ENCODE results near the gene PRIM1. TPM values are rescaled to one million over a fixed set of nuclear protein-coding genes. Genes with fewer than 3 reads are reported as not detected.

The PRIM1 gene
- total RNA-seq, 2 donors from 2014 or later = 2.2 to 2.6 TPM

DNA sequence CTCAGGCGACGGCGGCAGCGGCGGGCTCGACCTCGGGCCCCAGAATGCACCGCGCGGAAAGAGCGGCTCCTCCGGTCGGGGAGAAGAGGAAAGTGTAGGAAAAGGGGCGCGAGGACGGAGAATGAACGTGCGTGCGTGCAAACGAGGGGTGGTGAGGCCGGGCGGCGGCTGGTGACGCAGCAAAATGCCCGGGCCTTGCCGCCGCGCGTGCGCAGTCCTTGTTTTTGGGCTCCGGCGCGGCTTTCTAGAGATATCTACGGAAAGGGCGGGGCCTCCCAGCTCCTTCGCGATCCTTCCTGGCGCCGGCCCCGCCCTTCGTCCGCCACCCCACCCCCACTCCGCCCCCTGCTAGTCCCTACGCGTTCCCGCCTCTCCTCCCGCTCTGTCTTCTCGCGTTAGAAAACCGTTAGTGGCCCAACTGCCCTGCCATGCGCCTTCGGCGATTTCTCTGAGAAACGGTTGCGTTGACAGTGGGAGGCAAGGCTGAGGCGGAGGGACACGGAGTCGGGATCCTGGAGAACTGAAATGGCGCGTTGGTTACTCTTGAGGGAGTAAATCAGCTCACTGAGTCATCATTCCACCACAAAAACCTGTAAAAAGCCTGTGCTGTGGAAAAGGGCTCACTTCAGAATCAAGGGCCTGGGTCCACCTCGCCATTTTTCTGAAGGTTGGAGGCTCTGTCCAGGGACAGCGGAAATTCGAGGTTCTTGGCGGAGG is 63.8 kb downstream of the PRIM1 start, which contains the start of gene PTGES3:
Gene PTGES3, minus strand, starts transcription at position 156 of the 717 bp plus-strand sequence. CDS start 285 bp downstream, outside the sequence.
- Histone ChIP-seq H3K9me3 (no peaks in the 10 kb centered on the region), H3K27me3 (no peaks in the 10 kb centered on the region), H3K27ac (peak within 1 kb of the TSS; percentile 99 to 100), H3K4me3 (peak within 1 kb of the TSS; percentile 88), H3K4me1 (peaks cover 0 to 31% of the 10 kb centered on the region in 2 donors), H3K36me3 (no peaks in the 10 kb centered on the region)
- TF ChIP-seq, protein P1, sequence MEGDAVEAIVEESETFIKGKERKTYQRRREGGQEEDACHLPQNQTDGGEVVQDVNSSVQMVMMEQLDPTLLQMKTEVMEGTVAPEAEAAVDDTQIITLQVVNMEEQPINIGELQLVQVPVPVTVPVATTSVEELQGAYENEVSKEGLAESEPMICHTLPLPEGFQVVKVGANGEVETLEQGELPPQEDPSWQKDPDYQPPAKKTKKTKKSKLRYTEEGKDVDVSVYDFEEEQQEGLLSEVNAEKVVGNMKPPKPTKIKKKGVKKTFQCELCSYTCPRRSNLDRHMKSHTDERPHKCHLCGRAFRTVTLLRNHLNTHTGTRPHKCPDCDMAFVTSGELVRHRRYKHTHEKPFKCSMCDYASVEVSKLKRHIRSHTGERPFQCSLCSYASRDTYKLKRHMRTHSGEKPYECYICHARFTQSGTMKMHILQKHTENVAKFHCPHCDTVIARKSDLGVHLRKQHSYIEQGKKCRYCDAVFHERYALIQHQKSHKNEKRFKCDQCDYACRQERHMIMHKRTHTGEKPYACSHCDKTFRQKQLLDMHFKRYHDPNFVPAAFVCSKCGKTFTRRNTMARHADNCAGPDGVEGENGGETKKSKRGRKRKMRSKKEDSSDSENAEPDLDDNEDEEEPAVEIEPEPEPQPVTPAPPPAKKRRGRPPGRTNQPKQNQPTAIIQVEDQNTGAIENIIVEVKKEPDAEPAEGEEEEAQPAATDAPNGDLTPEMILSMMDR (IDR thresholded peaks at IDR 0.05) = no peak
- DNase-seq (ENCODE audit: low spot score) = peak; percentile 97

DNA sequence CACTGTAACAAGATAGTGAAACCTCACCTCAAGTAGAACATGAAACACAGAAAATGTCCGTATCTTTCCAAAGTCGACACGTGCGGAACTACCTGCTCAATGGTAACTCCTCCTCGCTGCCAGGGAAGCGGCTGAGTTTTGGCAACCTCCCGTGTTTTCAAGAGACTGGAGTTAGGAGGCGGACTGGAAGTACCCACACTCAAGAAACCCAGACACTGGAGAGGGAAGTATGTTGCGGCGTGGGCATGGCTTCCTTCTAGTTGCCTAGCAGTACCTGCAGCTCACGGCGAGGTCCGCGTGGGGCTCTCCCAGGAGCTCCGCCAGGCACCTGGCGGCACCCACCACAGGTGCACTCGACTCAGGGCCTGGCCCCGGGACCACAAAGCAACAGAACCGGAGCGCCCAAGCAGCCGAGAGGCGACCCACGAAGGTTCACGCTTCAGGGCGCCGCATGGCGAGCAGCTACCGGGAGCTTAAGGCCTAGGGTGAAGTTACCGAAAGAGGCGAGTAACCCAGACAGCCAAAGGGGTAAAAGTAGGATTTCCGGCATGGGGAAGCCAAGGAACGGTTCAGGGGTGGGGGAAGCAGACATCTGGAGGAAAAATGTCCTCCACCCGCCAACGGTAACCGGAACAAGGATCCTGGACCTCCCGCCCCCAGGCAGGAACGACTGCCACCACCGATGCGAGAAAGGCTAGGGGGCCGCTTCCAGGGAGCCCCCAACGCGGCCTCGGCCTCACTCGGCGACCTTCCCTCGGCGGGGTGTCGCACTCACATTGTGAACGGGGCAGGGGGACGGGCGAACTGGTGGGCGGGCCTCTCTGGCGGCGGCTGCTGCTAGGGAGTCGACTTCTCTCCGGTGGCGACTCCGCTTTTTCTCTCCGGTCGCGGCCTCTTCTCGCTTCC is 64.6 kb downstream of the PRIM1 start:
- H3K4me1 ChIP-seq = peaks cover 0 to 38% of the 10 kb centered on the region in 2 donors
- peak overlapping the region; percentile 99 to 100 for H3K27ac ChIP-seq
- DNase-seq (ENCODE audit: low spot score) = peak; percentile 71

DNA sequence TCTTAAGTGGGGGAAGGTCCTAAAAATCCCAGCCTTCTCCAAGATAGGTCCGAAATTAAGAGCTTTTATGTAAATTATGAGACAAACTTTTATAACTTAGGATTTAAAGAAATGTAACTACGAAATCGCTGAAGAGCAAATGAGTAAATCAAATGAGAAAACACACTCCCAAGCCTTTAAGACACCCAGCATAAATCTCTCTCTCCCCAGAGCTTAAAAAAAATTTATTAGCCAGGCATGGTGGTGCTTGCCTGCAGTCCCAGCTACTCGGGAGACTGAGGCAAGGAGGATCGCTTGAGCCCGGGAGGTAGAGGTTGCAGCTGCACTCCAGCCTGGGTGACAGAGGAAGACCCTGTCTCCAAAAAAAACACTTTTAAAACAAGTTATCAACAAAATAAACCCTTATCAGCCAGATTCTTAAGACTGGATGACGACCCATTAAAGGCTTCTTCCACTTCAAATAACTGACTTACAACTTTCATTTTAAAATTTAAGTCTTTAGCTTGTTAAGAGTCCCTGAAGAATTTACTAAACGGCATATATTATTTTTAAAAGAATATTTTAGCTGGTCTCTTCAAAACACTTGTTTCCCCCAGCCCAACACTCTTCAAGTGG is 67.3 kb downstream of the PRIM1 start:
- Histone ChIP-seq H3K27ac (peak overlapping the region; percentile 18 to 53), H3K9me3 (no peaks in the 10 kb centered on the region), H3K27me3 (no peaks in the 10 kb centered on the region), H3K4me1 (peaks cover 0 to 53% of the 10 kb centered on the region in 2 donors), H3K4me3 (peak overlapping the region; percentile 7 to 10), H3K36me3 (peaks cover 4% of the 10 kb centered on the region)
- peak; percentile 9 for DNase-seq (ENCODE audit: low spot score)
- TF ChIP-seq, protein P1 (IDR thresholded peaks at IDR 0.05) = no peak

More for the DNA sequence above, 64.6 kb downstream of the PRIM1 start:
- Histone ChIP-seq H3K9me3 (no peaks in the 10 kb centered on the region), H3K27me3 (no peaks in the 10 kb centered on the region), H3K4me3 (peak overlapping the region; percentile 88), H3K36me3 (no peaks in the 10 kb centered on the region)
- TF ChIP-seq, protein P1 (IDR thresholded peaks at IDR 0.05) = no peak

DNA sequence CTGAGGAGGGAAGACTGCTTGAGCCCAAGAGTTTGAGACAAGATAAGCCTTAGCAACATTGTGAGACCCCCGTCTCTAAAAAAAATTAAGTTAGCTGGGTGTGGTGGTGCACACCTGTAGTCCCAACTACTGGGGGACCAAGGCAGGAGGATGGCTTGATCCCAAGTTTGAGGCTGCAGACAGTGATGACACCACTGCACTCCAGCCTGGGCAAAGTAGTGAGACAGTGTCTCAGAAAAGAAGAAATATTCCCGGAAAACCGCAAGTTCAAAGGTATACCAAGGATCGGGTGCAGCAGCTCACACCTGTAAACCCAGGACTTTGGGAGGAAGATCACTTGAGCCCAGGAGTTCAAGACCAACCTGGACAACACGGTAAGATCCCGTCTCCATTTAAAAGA is 69.8 kb downstream of the PRIM1 start:
- H3K9me3 ChIP-seq = no peaks in the 10 kb centered on the region
- H3K27me3 ChIP-seq = no peaks in the 10 kb centered on the region
- peaks cover 0 to 64% of the 10 kb centered on the region in 2 donors for H3K4me1 ChIP-seq
- peaks cover 4% of the 10 kb centered on the region for H3K36me3 ChIP-seq
- no peak overlapping the region for H3K27ac ChIP-seq
- no peak overlapping the region for H3K4me3 ChIP-seq
- no peak for DNase-seq (ENCODE audit: low spot score)
- TF ChIP-seq, protein P1 (IDR thresholded peaks at IDR 0.05) = no peak

Other genes with a start within 250 kb of the PRIM1 start
- 10 to 100 TPM; 12.8 to 28.5 TPM for gene RBMS2, start 230.5 kb downstream of the PRIM1 start, total RNA-seq
- 10 to 100 TPM; 38.6 to 42.7 TPM for gene BAZ2A, start 122.0 kb downstream of the PRIM1 start, total RNA-seq
- gene ATP5F1B, start 106.3 kb downstream of the PRIM1 start, total RNA-seq = 1,000 to 10,000 TPM; 1,028 to 1,860 TPM
- gene PTGES3, start 64.0 kb downstream of the PRIM1 start, total RNA-seq = 10 to 100 TPM; 69.6 to 71.1 TPM
- gene NACA, start 27.0 kb downstream of the PRIM1 start, total RNA-seq = 100 to 1,000 TPM; 529 to 636 TPM
- gene HSD17B6, start 11.0 kb upstream of the PRIM1 start, total RNA-seq = 1 to 10 TPM in 1 of 2 donors, under 1 TPM in 1; 0.41 to 4.8 TPM
- under 1 TPM in 1 of 2 donors, not detected in 1; 0.28 TPM for gene SDR9C7, start 182.1 kb upstream of the PRIM1 start, total RNA-seq
- gene RDH16, start 205.3 kb upstream of the PRIM1 start, total RNA-seq = under 1 TPM in 1 of 2 donors, not detected in 1; 0.16 TPM

Data from right atrium auricular region (tissue), 2 donors.